ENCODE data around the gene SYTL3.

- TF ChIP-seq CTCF (conservative IDR thresholded peaks at IDR 0.05) (no peak), EZH2 (IDR thresholded peaks at IDR 0.05; ENCODE audit: low read depth) (no peak)
Observed at GRCh38 chr6:158630938-158631616, 18.8 kb upstream of the SYTL3 start.
